H9 (cell line): Measurements from ENCODE around the gene WNT5B. TPM values are rescaled to one million over a fixed set of nuclear protein-coding genes. Genes with fewer than 3 reads are reported as not detected.

Experiments
- DNase-seq: peaks from one replicate; pipeline ENCODE4 v3.0.0-alpha.2; 2017
- H2AFZ ChIP-seq: one replicate; pipeline ENCODE4 v1.6.1; 2013; ENCODE audit warnings: mild to moderate bottlenecking, low read length, control low read depth, moderate library complexity
- H2AK5ac ChIP-seq: 2 replicates; pipeline ENCODE4 v1.6.1; 2013; ENCODE audit warnings: low read length, control low read depth, mixed read lengths; ENCODE audit not compliant: insufficient read length
- H2BK120ac ChIP-seq: one replicate; pipeline ENCODE4 v1.6.1; 2013; ENCODE audit warnings: low read depth, mild to moderate bottlenecking, low read length, control low read depth, inconsistent platforms; ENCODE audit not compliant: poor library complexity, severe bottlenecking
- H2BK12ac ChIP-seq: 2 replicates; pipeline ENCODE4 v1.6.1; 2013; ENCODE audit warnings: low read length, control low read depth, mixed read lengths, low read depth; ENCODE audit not compliant: insufficient read length
- H2BK15ac ChIP-seq: 2 replicates; pipeline ENCODE4 v1.6.1; 2013; ENCODE audit warnings: low read depth, low read length, control low read depth
- H2BK20ac ChIP-seq: one replicate; pipeline ENCODE4 v1.6.1; 2013; ENCODE audit warnings: low read depth, mild to moderate bottlenecking, low read length, control low read depth, inconsistent platforms; ENCODE audit not compliant: poor library complexity, severe bottlenecking
- H2BK5ac ChIP-seq: 2 replicates; pipeline ENCODE4 v1.6.1; 2013; ENCODE audit warnings: low read length, control low read depth, mixed read lengths; ENCODE audit not compliant: insufficient read length
- H3K14ac ChIP-seq: 2 replicates; pipeline ENCODE4 v1.6.1; 2013; ENCODE audit warnings: low read length, control low read depth; ENCODE audit not compliant: insufficient read depth
- H3K18ac ChIP-seq: 2 replicates; pipeline ENCODE4 v1.6.1; 2013; ENCODE audit warnings: low read depth, mild to moderate bottlenecking, mixed read lengths, low read length, control low read depth; ENCODE audit not compliant: insufficient read length
- H3K23ac ChIP-seq: 2 replicates; pipeline ENCODE4 v1.6.1; 2013; ENCODE audit warnings: low read length, control low read depth, mixed read lengths, low read depth; ENCODE audit not compliant: insufficient read length
- H3K23me2 ChIP-seq: 2 replicates; pipeline ENCODE4 v1.6.1; 2013; ENCODE audit warnings: low read depth, mild to moderate bottlenecking, mixed read lengths, low read length, control low read depth; ENCODE audit not compliant: insufficient read length, poor library complexity, severe bottlenecking
- H3K27ac ChIP-seq: 2 replicates; pipeline ENCODE4 v1.5.1; 2013; ENCODE audit warnings: low read length, control low read depth, mixed read lengths, low read depth; ENCODE audit not compliant: insufficient read length
- H3K27me3 ChIP-seq: 2 replicates; pipeline ENCODE4 v1.6.1; 2013; ENCODE audit warnings: low read length, control low read depth, inconsistent platforms; ENCODE audit not compliant: insufficient read depth
- H3K4ac ChIP-seq: 2 replicates; pipeline ENCODE4 v1.6.1; 2013; ENCODE audit warnings: low read depth, mild to moderate bottlenecking, control low read depth, inconsistent platforms, low read length, moderate library complexity
- H3K4me1 ChIP-seq: 2 replicates; pipeline ENCODE4 v1.6.1; 2013; ENCODE audit warnings: low read length, control low read depth, inconsistent platforms; ENCODE audit not compliant: insufficient read depth
- H3K4me2 ChIP-seq: 2 replicates; pipeline ENCODE4 v1.6.1; 2013; ENCODE audit warnings: low read length, control low read depth, mixed read lengths; ENCODE audit not compliant: insufficient read length, insufficient read depth
- H3K56ac ChIP-seq: 2 replicates; pipeline ENCODE4 v1.6.1; 2013; ENCODE audit warnings: low read depth, mild to moderate bottlenecking, mixed read lengths, low read length, control low read depth; ENCODE audit not compliant: insufficient read length
- H3K79me1 ChIP-seq: 2 replicates; pipeline ENCODE4 v1.6.1; 2013; ENCODE audit warnings: low read depth, mild to moderate bottlenecking, moderate library complexity, low read length, control low read depth, inconsistent platforms; ENCODE audit not compliant: insufficient read depth, poor library complexity, severe bottlenecking
- H3K79me2 ChIP-seq: 2 replicates; pipeline ENCODE4 v1.6.1; 2013; ENCODE audit warnings: low read length, control low read depth, inconsistent platforms; ENCODE audit not compliant: insufficient read depth
- H3K9ac ChIP-seq: 2 replicates; pipeline ENCODE4 v1.6.1; 2013; ENCODE audit warnings: low read length, control low read depth, mixed read lengths; ENCODE audit not compliant: insufficient read length; ENCODE audit errors: extremely low read depth
- H3K9me3 ChIP-seq: one replicate; pipeline ENCODE4 v1.6.1; 2013; ENCODE audit warnings: low read depth, low read length, inconsistent platforms; ENCODE audit not compliant: control insufficient read depth
- H3T11ph ChIP-seq: one replicate; pipeline ENCODE4 v1.6.1; 2013; ENCODE audit warnings: mild to moderate bottlenecking, low read length, control low read depth, inconsistent platforms
- H4K20me1 ChIP-seq: one replicate; pipeline ENCODE4 v1.6.1; 2013; ENCODE audit not compliant: control insufficient read depth, insufficient read length, insufficient read depth
- H4K5ac ChIP-seq: 2 replicates; pipeline ENCODE4 v1.6.1; 2013; ENCODE audit warnings: low read depth, mild to moderate bottlenecking, mixed read lengths, low read length, control low read depth; ENCODE audit not compliant: insufficient read length
- H4K8ac ChIP-seq: replicated peaks from 2 replicates; pipeline ENCODE4 v1.6.1; 2013; ENCODE audit warnings: low read length, control low read depth, mixed read lengths, low read depth; ENCODE audit not compliant: insufficient read length
- H4K91ac ChIP-seq: 2 replicates; pipeline ENCODE4 v1.6.1; 2013; ENCODE audit warnings: low read depth, mild to moderate bottlenecking, moderate library complexity, mixed read lengths, low read length, control low read depth; ENCODE audit not compliant: insufficient read length
- H3K27ac Mint-ChIP-seq, 3 experiments: 2 replicates in 2 of 3; 3 replicates in 1 of 3; pipeline ENCODE4 v1.8.0; 2020 to 2021; ENCODE audit warnings: mixed read lengths in 3 of 3, mild to moderate bottlenecking in 1 of 3, moderate library complexity in 1 of 3
- H3K27me3 Mint-ChIP-seq: 2 replicates; pipeline ENCODE4 v1.8.0; 2021; ENCODE audit warnings: low read depth, mild to moderate bottlenecking, moderate library complexity, mixed read lengths
- H3K36me3 Mint-ChIP-seq, 3 experiments: 2 replicates in 2 of 3; 3 replicates in 1 of 3; pipeline ENCODE4 v1.8.0; 2020 to 2021; ENCODE audit warnings: low read depth in 3 of 3, mixed read lengths in 3 of 3; ENCODE audit not compliant: insufficient read depth in 1 of 3
- H3K4me1 Mint-ChIP-seq, 2 experiments: 2 replicates each; pipeline ENCODE4 v1.8.0; 2020; ENCODE audit warnings: mixed read lengths in 2 of 2
- H3K4me3 Mint-ChIP-seq, 2 experiments: 2 replicates in 1 of 2; 3 replicates in 1 of 2; pipeline ENCODE4 v1.8.0; 2020 to 2021; ENCODE audit warnings: mild to moderate bottlenecking in 2 of 2, mixed read lengths in 2 of 2, moderate library complexity in 1 of 2
- H3K9me3 Mint-ChIP-seq, 2 experiments: 2 replicates in 1 of 2; 3 replicates in 1 of 2; pipeline ENCODE4 v1.8.0; 2020; ENCODE audit warnings: mild to moderate bottlenecking in 2 of 2, mixed read lengths in 2 of 2, moderate library complexity in 1 of 2
- CTCF ChIP-seq: fragments of 200-600 bp; sonication (generic); conservative IDR thresholded peaks from 3 replicates; pipeline ENCODE4 v1.8.0; 2021; ENCODE audit warnings: antibody characterized with exemption, mild to moderate bottlenecking
- WGBS: extraction: QIAGEN DNeasy Blood & Tissue Kit; methylation state at CpG from one replicate; pipeline ENCODE4 v1.1.7; 2013; ENCODE audit warnings: missing lambda C conversion rate, low lambda C conversion rate, mixed read lengths; ENCODE audit not compliant: insufficient read length; ENCODE audit errors: extremely low coverage; 5-methylcytosine and 5-hydroxymethylcytosine counted together
- total RNA-seq: library from RNA; stranded (reverse); gene quantifications from 2 replicates; pipeline ENCODE4 v1.2.1, GENCODE V29; 2021

WNT5B gene
- total RNA-seq, 1 experiment from 2014 or later = 1.5 TPM

GRCh38 chr12:1630827-1631591 lies 2.0 kb downstream of the WNT5B start:
- Histone ChIP-seq H3K79me2 (no peaks in the 10 kb centered on the region), H2BK12ac (no peak overlapping the region), H4K20me1 (no peaks in the 10 kb centered on the region), H3T11ph (no peak overlapping the region), H2BK120ac (no peak overlapping the region), H4K8ac (no peak overlapping the region), H3K14ac (no peak overlapping the region), H3K4ac (no peak overlapping the region), H4K5ac (no peak overlapping the region), H3K56ac (no peak overlapping the region), H2BK5ac (no peak overlapping the region), H3K23me2 (peaks cover 14% of the 10 kb centered on the region), H3K27ac (no peak overlapping the region), H3K9ac (no peak overlapping the region), H2BK15ac (no peak overlapping the region), H3K79me1 (no peaks in the 10 kb centered on the region), H2BK20ac (no peak overlapping the region), H3K23ac (no peak overlapping the region), H4K91ac (no peak overlapping the region), H2AK5ac (no peak overlapping the region), H3K4me1 (peaks cover 2% of the 10 kb centered on the region), H2AFZ (no peak overlapping the region), H3K18ac (no peak overlapping the region), H3K9me3 (no peaks in the 10 kb centered on the region), H3K4me2 (peak overlapping the region; percentile 57), H3K27me3 (peaks cover 32% of the 10 kb centered on the region; the same call in 1 of the 2 replicates)
- peaks cover 95% of the 10 kb centered on the region for H3K27me3 Mint-ChIP-seq
- peaks cover 42 to 56% of the 10 kb centered on the region in 2 experiments for H3K4me1 Mint-ChIP-seq
- DNase-seq = peak; percentile 75
- 0 out of 3 replicates have a peak, but pooled peaks have one; percentile 20 for TF ChIP-seq CTCF
- H3K36me3 Mint-ChIP-seq = peaks cover 0 to 1% (median 0%) of the 10 kb centered on the region in 3 experiments; a peak in 1 of 7 replicates
- peaks cover 0 to 4% of the 10 kb centered on the region in 2 experiments; a peak in 1 of 5 replicates for H3K9me3 Mint-ChIP-seq
- no CpG with 5 or more reads among the region's 23 CpGs for WGBS
- H3K4me3 Mint-ChIP-seq = peak overlapping the region; percentile 49 to 81
- H3K27ac Mint-ChIP-seq = peak overlapping the region in 1 of 3 experiments; percentile 78; a peak in 1 of 7 replicates
